ENCODE measurements around the gene UBAC1. TPM values are rescaled to one million over a fixed set of nuclear protein-coding genes. Genes with fewer than 3 reads are reported as not detected.

Gene UBAC1
- total RNA-seq, 2 experiments from 2014 or later = 16.4 to 19.6 TPM

DNA sequence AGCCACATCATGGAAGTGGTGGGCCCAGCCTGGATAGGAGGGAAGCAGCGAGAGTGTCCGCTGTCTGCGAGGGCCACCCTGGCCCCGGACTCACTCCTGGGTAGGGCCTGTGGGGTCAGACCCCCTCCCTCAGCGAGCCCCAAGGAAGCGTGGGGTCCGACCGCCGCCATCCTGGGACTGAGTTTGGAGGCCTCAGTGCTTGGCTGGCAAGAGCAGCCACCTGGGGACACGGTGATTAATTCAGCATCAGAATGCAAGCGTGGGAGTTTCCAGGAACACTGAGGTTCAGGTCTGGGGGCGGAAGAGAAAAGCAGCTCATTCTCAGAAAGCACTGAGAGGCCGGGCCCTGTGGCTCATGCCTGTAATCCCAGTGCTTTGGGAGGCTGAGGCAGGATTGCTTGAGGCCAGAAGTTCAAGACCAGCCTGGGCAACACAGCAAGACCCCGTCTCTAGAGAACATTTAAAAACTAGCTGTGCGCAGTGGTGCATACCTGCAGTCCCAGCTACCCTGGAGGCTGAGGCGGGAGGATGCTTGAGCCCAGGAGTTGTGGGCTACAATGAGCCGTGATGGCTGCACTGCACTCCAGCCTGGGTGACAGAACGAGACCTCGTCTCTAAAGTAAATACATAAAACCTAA, 35.6 kb downstream of the UBAC1 start:
- H3K9me3 Mint-ChIP-seq = no peaks in the 10 kb centered on the region
- Histone ChIP-seq H3K4me1 (ENCODE audit: insufficient read depth, low read length) (peaks cover 20% of the 10 kb centered on the region), H3K27me3 (ENCODE audit: control insufficient read depth in 1 of 2, insufficient read depth in 2 of 2, low read length in 2 of 2) (no peaks in the 10 kb centered on the region), H3K36me3 (ENCODE audit: insufficient read depth, low read length) (peaks cover under 1% of the 10 kb centered on the region), H3K27ac (ENCODE audit: low read depth in 1 of 2, low read length in 2 of 2) (no peak overlapping the region), H3K9me3 (ENCODE audit: control insufficient read depth in 1 of 2, insufficient read depth in 1 of 2, low read length in 2 of 2) (peaks cover 0 to 3% of the 10 kb centered on the region in 2 experiments), H3K4me3 (ENCODE audit: low read length) (no peak overlapping the region)
- DNase-seq (no peak), ATAC-seq (ENCODE audit: poor library complexity) (no peak)
- H3K36me3 Mint-ChIP-seq (ENCODE audit: low read depth) = no peaks in the 10 kb centered on the region
- intact Hi-C loops (cut with DNase I, micrococcal nuclease) = no loop called here
- H3K27me3 Mint-ChIP-seq = no peaks in the 10 kb centered on the region
- H3K4me3 Mint-ChIP-seq = no peak overlapping the region
- H3K4me1 Mint-ChIP-seq (ENCODE audit: low read depth) = no peaks in the 10 kb centered on the region
- H3K27ac Mint-ChIP-seq = no peak overlapping the region
- ChIA-PET POLR2A (no interaction called here), CTCF (interaction anchor here (1.0 kb wide), 1 partner anchor 10 kb away, joined by 3 read pairs; no protein-coding TSS in a partner anchor)
- TF ChIP-seq, protein P1, sequence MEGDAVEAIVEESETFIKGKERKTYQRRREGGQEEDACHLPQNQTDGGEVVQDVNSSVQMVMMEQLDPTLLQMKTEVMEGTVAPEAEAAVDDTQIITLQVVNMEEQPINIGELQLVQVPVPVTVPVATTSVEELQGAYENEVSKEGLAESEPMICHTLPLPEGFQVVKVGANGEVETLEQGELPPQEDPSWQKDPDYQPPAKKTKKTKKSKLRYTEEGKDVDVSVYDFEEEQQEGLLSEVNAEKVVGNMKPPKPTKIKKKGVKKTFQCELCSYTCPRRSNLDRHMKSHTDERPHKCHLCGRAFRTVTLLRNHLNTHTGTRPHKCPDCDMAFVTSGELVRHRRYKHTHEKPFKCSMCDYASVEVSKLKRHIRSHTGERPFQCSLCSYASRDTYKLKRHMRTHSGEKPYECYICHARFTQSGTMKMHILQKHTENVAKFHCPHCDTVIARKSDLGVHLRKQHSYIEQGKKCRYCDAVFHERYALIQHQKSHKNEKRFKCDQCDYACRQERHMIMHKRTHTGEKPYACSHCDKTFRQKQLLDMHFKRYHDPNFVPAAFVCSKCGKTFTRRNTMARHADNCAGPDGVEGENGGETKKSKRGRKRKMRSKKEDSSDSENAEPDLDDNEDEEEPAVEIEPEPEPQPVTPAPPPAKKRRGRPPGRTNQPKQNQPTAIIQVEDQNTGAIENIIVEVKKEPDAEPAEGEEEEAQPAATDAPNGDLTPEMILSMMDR (IDR thresholded peaks at IDR 0.05) = no peak

DNA sequence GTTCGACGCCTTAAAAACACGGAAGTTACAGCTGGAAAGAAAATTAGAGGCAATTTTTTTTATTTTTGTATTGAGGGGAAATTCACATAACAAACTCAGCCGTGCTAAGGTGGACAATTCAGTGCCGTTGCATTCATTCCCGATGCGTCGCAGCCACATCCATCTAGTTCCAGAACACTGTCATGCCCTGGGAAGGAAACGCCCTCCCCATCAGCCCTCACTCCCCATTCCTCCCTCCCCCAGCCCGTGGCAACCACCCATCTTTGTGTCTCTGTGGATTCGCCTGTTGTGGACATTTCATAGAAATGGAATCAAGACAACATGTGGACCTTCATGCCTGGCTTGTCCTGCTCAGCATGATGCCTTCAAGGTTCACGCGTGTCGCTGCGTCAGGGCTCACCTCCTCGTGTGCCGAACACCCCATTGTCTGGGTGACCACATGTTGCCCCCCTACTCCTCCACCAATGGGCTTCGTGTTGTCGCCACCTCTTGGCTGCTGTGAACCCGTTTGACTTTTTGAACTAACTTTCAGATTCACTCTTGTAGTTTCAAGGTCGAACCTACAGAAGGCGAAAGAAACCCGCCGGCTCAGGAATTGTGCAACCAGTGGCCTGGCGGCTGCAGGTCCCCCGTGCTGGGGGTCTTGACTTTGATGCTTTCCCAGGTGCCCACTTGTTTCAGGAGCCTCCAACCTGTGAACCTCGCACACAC, 36.4 kb downstream of the UBAC1 start:
- peak in 2 of 14 experiments; percentile 20 to 23 for DNase-seq
- TF ChIP-seq, protein P1 (IDR thresholded peaks at IDR 0.05) = no peak
- H3K9me3 ChIP-seq (ENCODE audit: control insufficient read depth in 1 of 2, insufficient read depth in 1 of 2, low read length in 2 of 2) = peaks cover under 1 to 12% of the 10 kb centered on the region in 2 experiments
- ATAC-seq (ENCODE audit: poor library complexity) = no peak
- Mint-ChIP-seq H3K36me3 (ENCODE audit: low read depth) (no peaks in the 10 kb centered on the region), H3K9me3 (no peaks in the 10 kb centered on the region), H3K27ac (no peak overlapping the region), H3K4me3 (no peak overlapping the region), H3K27me3 (no peaks in the 10 kb centered on the region), H3K4me1 (ENCODE audit: low read depth) (no peaks in the 10 kb centered on the region)
- H3K4me1 ChIP-seq (ENCODE audit: insufficient read depth, low read length) = peaks cover 20% of the 10 kb centered on the region
- ChIA-PET POLR2A (no interaction called here), CTCF (no interaction called here)
- no peaks in the 10 kb centered on the region for H3K36me3 ChIP-seq (ENCODE audit: insufficient read depth, low read length)
- intact Hi-C loops (cut with DNase I, micrococcal nuclease) = no loop called here
- H3K27ac ChIP-seq (ENCODE audit: low read depth in 1 of 2, low read length in 2 of 2) = no peak overlapping the region
- no peak overlapping the region for H3K4me3 ChIP-seq (ENCODE audit: low read length)
- H3K27me3 ChIP-seq (ENCODE audit: control insufficient read depth in 1 of 2, insufficient read depth in 2 of 2, low read length in 2 of 2) = no peaks in the 10 kb centered on the region

DNA sequence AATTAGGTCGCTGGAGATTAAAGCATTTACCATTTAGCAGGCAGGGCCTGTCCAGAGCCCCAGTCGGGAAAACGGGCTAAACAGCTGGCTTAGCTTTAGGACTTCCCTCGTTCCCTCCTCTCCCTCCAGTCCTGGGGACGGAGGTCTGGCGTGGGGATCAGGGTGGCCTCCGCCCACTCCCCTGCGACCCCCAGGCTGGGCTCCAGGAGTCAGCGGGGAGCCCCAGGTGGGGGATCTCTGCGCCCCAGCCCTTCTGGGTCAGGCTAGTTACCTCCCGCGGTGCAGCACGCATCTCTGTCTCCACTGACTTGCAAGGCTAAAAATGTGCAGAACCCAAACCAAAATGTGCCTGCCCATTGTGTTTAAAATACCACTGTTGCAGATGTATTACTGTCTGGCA, 37.7 kb downstream of the UBAC1 start:
- TF ChIP-seq, protein P1 (IDR thresholded peaks at IDR 0.05) = no peak
- H3K36me3 ChIP-seq (ENCODE audit: insufficient read depth, low read length) = no peaks in the 10 kb centered on the region
- Mint-ChIP-seq H3K36me3 (ENCODE audit: low read depth) (no peaks in the 10 kb centered on the region), H3K4me1 (ENCODE audit: low read depth) (no peaks in the 10 kb centered on the region), H3K9me3 (no peaks in the 10 kb centered on the region), H3K4me3 (no peak overlapping the region), H3K27ac (no peak overlapping the region), H3K27me3 (no peaks in the 10 kb centered on the region)
- CTCF ChIA-PET = no interaction called here
- no peak overlapping the region for H3K4me3 ChIP-seq (ENCODE audit: low read length)
- peaks cover 20% of the 10 kb centered on the region for H3K4me1 ChIP-seq (ENCODE audit: insufficient read depth, low read length)
- POLR2A ChIA-PET = no interaction called here
- DNase-seq (no peak), ATAC-seq (ENCODE audit: poor library complexity) (no peak)
- H3K9me3 ChIP-seq (ENCODE audit: control insufficient read depth in 1 of 2, insufficient read depth in 1 of 2, low read length in 2 of 2) = peaks cover 13 to 21% of the 10 kb centered on the region in 2 experiments
- intact Hi-C loops (cut with DNase I, micrococcal nuclease) = no loop called here
- no peak overlapping the region for H3K27ac ChIP-seq (ENCODE audit: low read depth in 1 of 2, low read length in 2 of 2)
- no peaks in the 10 kb centered on the region for H3K27me3 ChIP-seq (ENCODE audit: control insufficient read depth in 1 of 2, insufficient read depth in 2 of 2, low read length in 2 of 2)
